ENCODE results near the gene COL15A1. TPM values are rescaled to one million over a fixed set of nuclear protein-coding genes. Genes with fewer than 3 reads are reported as not detected.

The COL15A1 gene
- polyA plus RNA-seq, 3 donors: 7.5 to 61.5 (median 13.5) TPM

DNA sequence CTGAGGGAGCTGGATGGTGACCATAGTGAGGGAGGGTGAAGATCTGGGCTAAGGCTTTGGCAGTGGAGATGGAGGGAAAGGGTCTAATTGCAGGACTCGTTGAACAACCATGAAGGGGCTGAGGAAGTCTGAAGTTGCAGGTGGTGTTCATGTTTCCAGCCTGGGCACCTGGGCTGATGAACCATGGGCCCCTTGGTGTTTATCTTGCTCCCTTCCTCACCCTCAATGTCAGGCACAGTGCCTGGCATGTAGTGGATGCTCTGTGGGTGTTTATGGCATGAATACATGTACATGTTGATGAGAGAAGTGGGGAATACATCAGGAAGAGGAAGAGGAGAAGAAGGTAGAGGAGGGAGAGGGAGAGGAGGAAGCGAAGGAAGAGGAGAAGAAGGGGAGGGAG is 31.3 kb upstream of the COL15A1 start:
- no peak overlapping the region for H3K27ac ChIP-seq (ENCODE audit: low read depth, low read length)
- 70 to 83% (median 74%) methylated on average over 2 of the region's 2 CpGs for WGBS, 3 donors

DNA sequence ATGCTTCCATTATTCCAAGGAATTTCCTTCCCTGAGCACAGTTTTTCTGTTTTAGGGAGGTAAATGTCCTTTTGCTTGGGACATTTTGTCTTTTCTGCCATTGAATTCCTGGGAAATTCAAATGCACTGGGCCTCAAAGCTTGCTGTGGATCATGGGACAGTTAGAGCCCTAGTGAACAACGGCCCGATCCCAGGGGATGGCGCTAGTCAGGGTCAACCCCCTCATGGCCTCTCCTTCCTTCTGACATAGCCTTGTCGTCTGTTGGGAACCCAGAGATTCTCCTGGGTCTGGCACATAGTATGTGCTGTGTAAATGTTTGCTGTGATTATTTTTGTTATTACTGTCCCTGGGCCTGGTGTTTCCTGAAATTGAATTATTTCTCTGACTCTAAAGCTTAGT is 30.7 kb upstream of the COL15A1 start:
- 58 to 82% (median 72%) methylated on average over 4 of the region's 4 CpGs for WGBS, 3 donors
- H3K27ac ChIP-seq (ENCODE audit: low read depth, low read length): no peak overlapping the region

DNA sequence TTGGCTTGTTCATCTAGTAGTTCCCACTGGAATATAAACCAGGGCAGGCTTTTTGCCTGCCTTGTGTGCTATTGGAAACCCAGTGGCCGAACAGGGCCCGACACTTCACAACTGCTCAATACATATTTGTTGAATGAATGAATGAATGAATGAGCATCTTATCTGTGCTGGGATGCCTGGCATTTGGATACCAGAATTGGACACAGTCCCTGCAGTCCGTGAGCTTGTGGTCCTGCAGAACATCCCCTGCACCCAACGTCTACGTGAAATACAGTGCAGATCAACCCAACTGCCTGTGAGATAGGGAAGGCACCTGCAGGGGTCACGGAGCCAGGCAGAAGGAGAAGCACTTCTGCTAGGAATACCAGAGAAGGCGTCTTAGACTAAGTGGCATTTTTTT is 30.0 kb upstream of the COL15A1 start:
- WGBS, 3 donors: 93 to 94% (median 93%) methylated on average over 7 of the region's 7 CpGs
- no peak overlapping the region for H3K27ac ChIP-seq (ENCODE audit: low read depth, low read length)

DNA sequence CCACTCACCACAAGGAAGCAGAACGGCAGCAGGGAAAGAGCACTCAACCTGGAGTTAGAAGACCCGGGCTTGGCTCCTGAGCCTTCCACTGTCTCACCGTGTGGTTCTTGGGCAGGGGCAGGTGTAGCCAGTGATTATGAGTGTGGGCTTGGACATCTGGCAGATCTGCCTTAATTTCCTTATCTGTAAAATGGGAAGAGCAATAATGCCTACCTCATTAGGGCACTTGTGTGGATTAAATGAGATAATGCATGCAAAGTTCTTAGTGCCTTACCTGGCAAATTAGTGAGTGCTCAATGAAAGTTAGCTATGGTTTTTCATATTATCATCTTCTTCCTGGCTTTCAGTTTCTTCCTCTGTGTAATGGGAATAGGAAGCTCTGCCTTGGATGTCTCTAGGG is 28.1 kb upstream of the COL15A1 start:
- no peak overlapping the region for H3K27ac ChIP-seq (ENCODE audit: low read depth, low read length)
- WGBS, 3 donors: 93 to 97% (median 94%) methylated on average over 3 of the region's 3 CpGs

DNA sequence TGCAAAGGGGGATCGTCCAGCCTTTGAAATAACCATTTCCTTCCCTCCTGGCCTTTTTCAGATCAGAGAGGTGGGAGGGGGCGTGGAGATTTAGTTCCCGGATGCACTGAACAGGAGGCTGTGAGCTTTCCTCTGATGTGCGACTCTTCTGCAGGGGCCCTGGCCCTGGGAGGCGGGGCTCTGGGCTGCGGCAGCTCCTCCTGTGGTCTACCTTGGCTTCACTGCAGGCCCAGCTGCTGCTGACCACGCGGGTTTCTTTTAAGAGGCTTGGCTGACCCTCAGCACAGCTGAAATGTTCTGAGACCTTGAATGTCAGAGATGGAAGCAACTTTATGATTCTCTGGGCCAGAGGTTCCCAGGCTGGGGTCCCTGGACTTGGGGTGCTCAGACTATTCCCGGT is 27.0 kb upstream of the COL15A1 start:
- 31 to 41% (median 36%) methylated on average over 9 of the region's 9 CpGs for WGBS, 3 donors
- H3K27ac ChIP-seq (ENCODE audit: low read depth, low read length): no peak overlapping the region

DNA sequence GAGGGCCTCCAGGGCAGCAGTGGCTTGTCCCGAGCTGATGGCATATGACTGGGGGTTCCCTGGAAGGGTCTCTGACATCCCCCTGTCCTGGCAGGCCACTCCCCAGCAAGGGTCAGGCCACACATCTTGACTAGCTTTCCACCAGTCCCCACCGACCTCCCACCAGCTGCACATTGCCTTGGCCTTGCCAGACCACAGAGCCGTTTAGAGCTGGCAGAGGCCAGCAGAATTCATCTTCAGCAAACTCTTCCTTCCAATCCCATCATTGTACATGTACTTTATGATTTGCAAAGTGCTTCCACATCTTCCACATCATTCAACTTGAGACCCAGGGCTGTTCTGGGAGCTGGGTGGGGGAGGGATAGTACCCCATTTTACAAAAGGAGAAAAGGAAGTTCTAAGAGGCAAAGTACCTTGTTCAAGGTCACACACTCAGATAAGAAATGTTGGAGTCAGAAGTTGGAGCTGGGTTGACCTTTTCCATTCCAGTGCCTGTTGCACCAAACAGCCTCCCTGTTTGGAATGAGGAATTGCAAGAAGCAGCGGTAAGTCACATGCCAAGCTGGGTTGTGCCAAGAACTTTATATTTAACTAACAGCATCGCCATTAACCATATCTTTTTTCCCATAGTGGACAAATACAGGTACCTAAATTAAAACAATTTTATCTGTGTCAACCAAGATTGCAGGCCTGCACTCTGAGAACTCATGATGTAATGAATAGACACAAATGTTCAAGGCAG is 25.8 kb upstream of the COL15A1 start:
- H3K27ac ChIP-seq (ENCODE audit: low read depth, low read length): no peak overlapping the region
- 41 to 74% (median 63%) methylated on average over 5 of the region's 5 CpGs for WGBS, 3 donors

DNA sequence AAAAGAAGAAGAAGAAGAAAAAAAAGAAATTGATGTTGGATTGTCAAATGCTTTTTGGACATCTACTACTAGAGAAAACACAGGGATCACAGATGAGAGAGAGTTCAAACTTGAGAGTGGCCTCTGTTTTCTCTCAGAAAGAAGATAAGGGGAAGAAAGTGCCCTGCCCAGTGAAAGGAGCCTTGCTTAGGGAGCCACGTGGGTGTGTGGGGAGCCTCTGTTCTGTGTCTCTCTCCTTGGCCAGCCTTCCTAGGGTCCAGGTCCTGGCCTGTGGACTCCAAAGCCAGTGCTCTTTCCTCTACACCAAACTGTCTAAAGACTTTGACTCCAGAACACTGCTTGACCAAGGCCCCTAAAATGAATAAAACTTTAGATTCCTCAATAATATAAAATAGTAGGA is 22.0 kb upstream of the COL15A1 start:
- 40 to 60% (median 57%) methylated on average over 1 of the region's 1 CpG for WGBS, 3 donors
- H3K27ac ChIP-seq (ENCODE audit: low read depth, low read length): no peak overlapping the region

DNA sequence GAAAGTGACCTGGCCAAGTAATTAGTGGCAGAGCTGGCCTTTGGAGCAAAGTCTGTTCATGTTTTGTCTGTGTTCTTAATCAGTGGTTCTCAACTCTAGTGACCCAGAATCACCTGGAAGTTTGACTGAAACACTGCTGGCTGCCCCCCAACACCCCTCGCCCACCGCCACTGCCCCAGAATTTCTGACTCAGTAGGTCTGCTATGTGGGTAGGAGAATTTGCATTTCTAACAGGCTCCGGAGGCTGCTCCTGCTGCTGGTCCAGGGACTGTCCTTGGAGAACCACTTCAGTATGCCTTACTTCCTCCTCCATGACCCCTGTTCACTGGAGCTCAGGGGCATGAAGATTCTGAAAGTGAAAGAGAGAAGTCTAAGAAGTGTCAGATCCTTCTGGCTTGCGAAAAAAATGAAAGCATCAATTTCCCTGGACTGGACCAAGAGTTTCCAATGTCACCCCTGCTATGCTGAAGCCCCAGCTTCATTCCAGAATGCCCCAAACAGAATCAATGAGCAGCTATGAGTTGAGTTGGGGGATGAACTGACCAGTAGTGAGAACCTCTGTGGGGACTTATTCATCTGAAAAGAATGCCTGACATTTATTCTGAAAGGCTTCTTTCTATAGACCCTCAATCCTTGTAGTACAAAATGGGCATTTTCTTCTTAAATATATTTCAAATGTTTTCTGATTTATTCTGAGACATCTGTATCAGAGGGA is 20.8 kb upstream of the COL15A1 start:
- no peak overlapping the region for H3K27ac ChIP-seq (ENCODE audit: low read depth, low read length)
- 63 to 81% (median 65%) methylated on average over 4 of the region's 4 CpGs for WGBS, 3 donors

DNA sequence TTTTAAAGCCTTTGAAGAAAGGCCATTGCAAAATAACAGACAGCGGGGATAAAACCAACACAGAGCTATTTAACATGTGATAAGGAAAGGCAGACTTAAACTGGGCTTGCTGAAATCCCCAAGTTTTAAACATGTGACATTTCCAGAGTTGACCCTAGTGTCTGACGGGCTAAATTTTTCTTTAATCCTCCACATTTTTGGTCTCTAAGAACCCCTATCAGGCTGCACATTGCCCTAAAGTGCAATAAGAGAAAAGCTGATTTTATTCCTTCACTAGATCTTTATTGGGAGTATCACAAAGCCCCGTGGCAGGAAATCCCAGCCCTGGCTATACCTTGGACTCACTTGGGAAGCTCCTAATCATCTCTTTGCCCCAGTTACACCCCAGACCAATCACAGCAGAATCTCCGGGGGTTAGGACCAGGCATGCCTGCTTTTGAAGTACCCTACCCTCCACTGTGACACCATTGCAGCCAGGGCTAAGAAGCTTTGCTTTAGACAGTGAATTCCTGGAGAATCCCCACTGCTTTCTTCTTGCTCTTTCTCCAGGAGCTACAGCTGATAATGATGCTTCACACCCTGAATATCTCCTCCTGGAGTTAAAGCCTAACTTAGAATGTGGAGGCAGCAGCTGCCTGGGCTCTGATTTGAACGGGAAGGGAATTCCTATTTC is 20.1 kb upstream of the COL15A1 start:
- WGBS, 3 donors: 61 to 79% (median 77%) methylated on average over 5 of the region's 5 CpGs
- no peak overlapping the region for H3K27ac ChIP-seq (ENCODE audit: low read depth, low read length)

DNA sequence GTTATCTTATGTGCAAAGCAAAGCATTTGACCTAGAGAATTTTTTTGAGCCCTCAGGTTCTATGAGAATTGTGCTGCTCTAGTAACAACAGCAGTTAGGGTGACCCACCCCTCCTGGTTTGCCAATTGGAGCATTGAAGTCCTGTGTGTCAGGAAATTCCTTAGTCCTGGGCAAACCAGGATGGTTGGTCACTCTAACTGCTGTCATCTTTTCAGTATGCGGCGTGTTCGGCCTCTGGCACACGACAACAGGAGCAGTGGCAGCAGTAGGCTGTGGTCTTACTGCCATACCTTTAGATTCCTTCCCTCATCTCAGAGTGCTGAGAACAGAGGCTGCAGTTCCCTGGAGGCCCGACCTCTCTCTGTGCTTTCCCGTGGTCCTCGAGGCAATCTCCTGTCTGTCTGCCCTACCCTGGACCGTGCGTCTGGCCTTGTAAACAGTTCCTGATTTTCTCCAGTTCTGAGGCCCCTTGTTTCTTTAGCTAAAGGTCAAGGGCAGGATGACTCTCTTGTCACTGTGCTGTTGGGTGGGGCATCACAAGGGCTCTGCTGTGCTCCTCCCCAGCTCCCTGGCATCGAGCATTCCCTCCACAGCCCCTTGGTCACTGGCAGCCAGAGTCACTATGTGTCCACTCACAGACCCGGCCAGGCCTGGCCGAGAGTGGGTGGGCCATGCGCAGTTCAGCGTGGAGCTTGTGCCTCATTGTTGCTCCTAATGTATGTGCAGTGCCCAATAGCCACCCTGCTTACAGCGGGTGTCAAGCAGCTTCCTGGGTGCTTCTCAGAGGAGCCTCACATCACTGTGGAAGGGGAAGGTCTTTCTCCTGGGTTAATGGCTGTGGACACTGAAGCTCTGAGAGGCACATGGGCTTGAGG is 18.5 kb upstream of the COL15A1 start:
- 82 to 92% (median 84%) methylated on average over 15 of the region's 15 CpGs for WGBS, 3 donors
- H3K27ac ChIP-seq (ENCODE audit: low read depth, low read length): no peak overlapping the region

DNA sequence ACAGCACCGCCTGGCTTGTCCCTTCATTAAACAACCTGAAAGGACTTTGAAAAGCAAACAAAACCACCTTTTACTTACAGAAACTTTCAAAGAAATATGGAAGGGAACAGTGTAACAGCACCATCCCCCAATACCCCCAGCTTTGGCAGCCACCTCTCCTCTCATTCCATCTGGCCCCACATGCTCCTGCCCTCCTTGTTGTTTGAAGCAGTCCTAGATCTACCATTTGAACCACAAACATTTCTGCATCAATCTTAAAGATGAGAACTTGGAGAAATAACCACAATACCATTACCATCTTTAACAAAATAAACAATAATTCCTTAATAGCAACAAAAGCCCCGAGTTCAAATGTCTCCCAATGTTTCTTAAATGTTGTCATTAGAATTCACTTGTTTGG is 17.8 kb upstream of the COL15A1 start:
- no peak overlapping the region for H3K27ac ChIP-seq (ENCODE audit: low read depth, low read length)
- 72 to 96% (median 87%) methylated on average over 2 of the region's 2 CpGs for WGBS, 3 donors

DNA sequence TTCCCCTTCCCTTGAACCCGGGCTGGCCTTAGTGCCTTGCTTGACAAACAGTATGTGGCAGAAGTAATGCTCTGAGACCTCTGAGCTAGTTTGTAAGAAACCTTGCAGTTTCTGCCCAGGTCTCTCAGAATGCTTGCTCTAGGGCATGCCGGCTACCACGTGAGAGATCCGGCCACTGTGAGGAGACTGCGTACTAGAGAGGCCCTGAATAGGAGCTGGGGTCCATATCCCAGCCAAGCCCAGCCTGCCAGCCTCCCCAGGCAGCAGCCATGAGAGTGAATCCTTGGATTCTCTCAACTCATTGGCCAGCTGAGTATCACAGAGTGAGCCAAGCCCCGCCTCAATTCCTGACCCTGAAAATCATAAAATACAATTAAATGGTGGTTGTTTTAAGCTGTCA is 16.0 kb upstream of the COL15A1 start:
- no peak overlapping the region for H3K27ac ChIP-seq (ENCODE audit: low read depth, low read length)

DNA sequence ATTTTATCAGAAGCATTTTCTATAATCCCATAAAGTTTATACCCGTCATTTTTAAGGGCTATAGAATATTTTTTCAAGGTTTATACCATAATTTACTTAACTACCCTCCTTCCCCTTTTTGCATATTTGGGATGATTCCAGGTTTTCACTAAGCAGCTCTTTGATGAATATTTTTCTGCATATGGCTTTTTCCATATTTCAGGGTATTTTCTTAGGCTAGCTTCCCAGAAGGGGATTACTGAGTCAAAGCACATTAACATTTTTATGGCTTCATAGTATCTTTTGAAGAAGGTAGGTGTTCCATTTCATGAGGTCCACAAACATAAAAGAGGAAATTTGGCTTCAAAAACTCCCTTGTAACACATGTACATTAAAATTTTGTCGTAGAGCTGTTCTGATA is 14.6 kb upstream of the COL15A1 start:
- WGBS, 3 donors: 72 to 86% (median 77%) methylated on average over 2 of the region's 2 CpGs
- no peak overlapping the region for H3K27ac ChIP-seq (ENCODE audit: low read depth, low read length)

More for the DNA sequence above, 16.0 kb upstream of the COL15A1 start:
- 74 to 88% (median 83%) methylated on average over 6 of the region's 6 CpGs for WGBS, 3 donors

DNA sequence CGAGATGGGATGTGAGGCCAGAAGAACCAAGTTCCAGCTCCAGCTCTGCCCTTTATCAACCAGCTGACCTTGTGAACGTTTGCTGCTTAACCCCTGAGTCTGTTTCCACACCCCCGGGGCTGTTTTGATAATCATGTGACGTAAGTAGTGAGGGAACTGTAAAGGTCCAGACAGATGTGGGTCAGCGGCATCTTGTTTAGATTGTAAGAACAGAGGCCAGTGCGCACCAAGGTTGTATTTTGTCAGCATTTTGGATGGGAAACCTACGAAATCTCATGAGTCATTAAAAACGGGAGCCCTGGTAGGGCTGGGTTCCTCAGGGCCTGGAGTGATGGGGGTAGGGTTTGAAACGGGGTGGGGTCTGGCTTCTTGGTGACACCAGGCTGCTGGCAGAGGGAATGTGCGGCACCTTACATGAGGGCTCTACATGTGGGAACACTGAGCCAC is 13.8 kb upstream of the COL15A1 start:
- H3K27ac ChIP-seq (ENCODE audit: low read depth, low read length): no peak overlapping the region
- 48 to 81% (median 80%) methylated on average over 10 of the region's 10 CpGs for WGBS, 3 donors

DNA sequence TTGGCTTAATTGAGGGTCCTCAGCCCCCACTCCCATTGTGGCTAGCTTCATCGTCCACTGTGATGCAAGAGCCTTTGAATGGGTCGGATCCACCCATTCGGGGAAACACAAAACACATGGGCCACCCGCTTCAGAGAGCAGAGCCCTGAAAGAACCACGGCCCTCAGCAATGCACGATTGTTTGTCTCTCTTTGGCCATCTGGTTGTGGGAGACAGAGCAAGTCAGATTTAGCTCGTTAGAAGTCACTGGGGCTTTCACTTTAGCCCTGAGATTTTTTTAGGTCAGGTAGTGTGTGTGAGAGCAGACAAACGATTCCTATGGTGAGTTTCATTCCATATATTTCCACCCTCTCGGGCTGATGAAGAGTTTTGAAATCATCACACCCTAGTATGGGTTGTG is 12.9 kb upstream of the COL15A1 start:
- 91 to 93% (median 92%) methylated on average over 9 of the region's 9 CpGs for WGBS, 3 donors
- no peak overlapping the region for H3K27ac ChIP-seq (ENCODE audit: low read depth, low read length)

DNA sequence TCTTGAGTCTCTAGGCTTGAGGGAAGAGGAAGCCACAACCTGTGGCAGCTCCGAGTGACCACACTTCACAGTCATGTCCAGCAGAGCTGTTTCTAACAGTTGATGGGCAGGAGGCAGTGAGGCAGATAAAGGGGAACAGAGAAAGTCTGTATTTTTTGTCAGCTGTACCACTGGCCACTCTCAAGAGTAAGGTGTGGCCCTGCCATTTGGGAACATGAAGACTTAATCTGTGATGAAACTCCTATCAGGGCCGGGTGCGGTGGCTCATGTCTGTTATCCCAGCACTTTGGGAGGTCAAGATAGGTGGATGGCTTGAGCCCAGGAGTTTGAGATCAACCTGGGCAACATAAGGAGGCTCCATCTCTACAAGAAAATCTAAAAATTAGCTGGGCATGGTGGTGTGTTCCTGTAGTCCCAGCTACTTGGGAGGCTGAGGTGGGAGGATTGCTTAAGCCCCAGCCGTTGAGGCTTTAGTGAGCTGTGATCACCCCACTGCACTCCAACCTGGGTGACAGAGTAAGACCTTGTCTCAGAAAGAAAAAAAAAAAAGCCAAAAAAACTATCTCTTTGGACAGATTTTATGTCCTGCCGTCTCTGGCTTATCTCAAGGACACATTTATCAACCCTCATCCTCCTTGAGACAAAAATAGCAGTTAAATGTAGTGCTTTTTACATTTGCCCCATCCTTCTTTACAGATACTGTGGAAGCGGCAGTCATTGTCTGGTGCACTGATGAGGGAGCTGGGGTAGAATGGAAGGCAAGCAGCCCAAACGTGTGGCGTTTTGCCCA is 11.9 kb upstream of the COL15A1 start:
- WGBS, 3 donors: 77 to 90% (median 82%) methylated on average over 8 of the region's 8 CpGs
- no peak overlapping the region for H3K27ac ChIP-seq (ENCODE audit: low read depth, low read length)

DNA sequence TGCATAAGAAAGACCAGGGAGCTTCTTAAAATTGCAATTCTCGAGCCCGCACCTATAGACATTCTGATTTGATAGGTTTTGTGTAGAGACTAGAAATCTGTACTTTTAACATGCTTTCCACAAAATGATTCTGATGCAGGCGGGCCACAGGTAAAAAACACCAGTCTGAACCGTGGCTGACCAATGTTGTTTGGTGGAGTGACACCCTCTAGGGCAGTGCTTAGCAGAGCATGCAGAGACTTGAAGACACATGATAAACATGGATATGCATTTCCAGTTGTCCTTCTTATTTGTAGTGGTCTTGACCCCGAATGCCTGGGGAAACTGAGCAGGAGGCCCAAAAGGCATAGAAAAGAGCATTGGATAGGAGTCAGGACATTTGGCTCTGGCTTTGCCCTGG is 10.5 kb upstream of the COL15A1 start:
- 95 to 98% (median 97%) methylated on average over 5 of the region's 5 CpGs for WGBS, 3 donors
- no peak overlapping the region for H3K27ac ChIP-seq (ENCODE audit: low read depth, low read length)

DNA sequence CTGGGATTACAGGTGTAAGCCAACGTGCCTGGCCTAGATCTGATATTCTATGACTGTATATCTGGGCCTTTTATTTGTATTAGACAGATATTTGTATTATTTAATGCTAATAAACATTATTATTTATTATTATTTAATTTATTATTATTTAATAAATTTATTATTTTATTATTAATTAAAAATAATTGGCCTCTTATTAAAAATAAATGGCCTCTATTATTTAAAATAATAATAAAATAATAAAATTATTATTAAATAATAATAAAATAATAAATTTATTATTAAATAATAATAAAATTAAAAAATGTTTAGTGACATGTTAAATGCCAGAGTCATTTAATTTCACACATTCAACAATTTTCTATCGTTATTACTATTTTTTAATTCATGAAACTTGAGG is 9.8 kb upstream of the COL15A1 start:
- WGBS, 3 donors: 41 to 97% (median 64%) methylated on average over 2 of the region's 2 CpGs

More for the DNA sequence above, 9.8 kb upstream of the COL15A1 start:
- no peak overlapping the region for H3K27ac ChIP-seq (ENCODE audit: low read depth, low read length)
